Hepatocyte (in vitro differentiated cells): ENCODE results near the gene RYR3. TPM values are rescaled to one million over a fixed set of nuclear protein-coding genes. Genes with fewer than 3 reads are reported as not detected.
A peak's percentile ranks its signal among the peaks of the same experiment; 100 is the strongest.

ENCODE experiments used
- DNase-seq: peaks from one replicate; pipeline ENCODE4 v3.0.0-alpha.2; 2016; ENCODE audit warnings: low spot score
- H2AFZ ChIP-seq: fragments of 200-600 bp; sonication (generic); 2 replicates; pipeline ENCODE4 v1.6.0; 2016; ENCODE audit warnings: antibody characterized with exemption, mild to moderate bottlenecking
- H3K27ac ChIP-seq: fragments of 200-600 bp; sonication (generic); 2 replicates; pipeline ENCODE4 v1.5.1; 2016; ENCODE audit warnings: mild to moderate bottlenecking
- H3K27me3 ChIP-seq: fragments of 200-600 bp; sonication (generic); 2 replicates; pipeline ENCODE4 v1.6.1; 2016
- H3K36me3 ChIP-seq: fragments of 200-600 bp; sonication (generic); replicated peaks from 2 replicates; pipeline ENCODE4 v1.5.1; 2016; ENCODE audit warnings: low read depth; ENCODE audit not compliant: insufficient read depth
- H3K4me1 ChIP-seq: fragments of 200-600 bp; sonication (generic); 2 replicates; pipeline ENCODE4 v1.5.1; 2016; ENCODE audit warnings: mild to moderate bottlenecking, moderate library complexity; ENCODE audit not compliant: insufficient read depth
- H3K4me2 ChIP-seq: fragments of 200-600 bp; sonication (generic); 2 replicates; pipeline ENCODE4 v1.6.0; 2016
- H3K4me3 ChIP-seq: fragments of 200-600 bp; sonication (generic); 2 replicates; pipeline ENCODE4 v1.5.1; 2016; ENCODE audit warnings: mild to moderate bottlenecking
- H3K79me2 ChIP-seq: fragments of 200-600 bp; sonication (generic); 2 replicates; pipeline ENCODE4 v1.6.0; 2017; ENCODE audit warnings: mild to moderate bottlenecking
- H3K9me2 ChIP-seq: fragments of 200-600 bp; sonication (generic); replicated peaks from 2 replicates; pipeline ENCODE4 v1.6.0; 2017; ENCODE audit warnings: mild to moderate bottlenecking; ENCODE audit not compliant: insufficient read depth
- H3K9me3 ChIP-seq: fragments of 200-600 bp; sonication (generic); 2 replicates; pipeline ENCODE4 v1.5.1; 2016; ENCODE audit warnings: low read depth, mild to moderate bottlenecking
- H4K20me1 ChIP-seq: fragments of 200-600 bp; sonication (generic); 2 replicates; pipeline ENCODE4 v1.6.0; 2016; ENCODE audit warnings: mild to moderate bottlenecking; ENCODE audit not compliant: insufficient read depth, poor library complexity, severe bottlenecking
- CTCF ChIP-seq: fragments of 200-600 bp; sonication (generic); IDR thresholded peaks from 2 replicates; pipeline ENCODE4 v1.5.1; 2016; ENCODE audit warnings: antibody characterized with exemption, mild to moderate bottlenecking; ENCODE audit not compliant: poor library complexity
- EZH2 ChIP-seq: fragments of 200-600 bp; sonication (generic); IDR thresholded peaks from 2 replicates; pipeline ENCODE4 v1.6.1; 2016; ENCODE audit warnings: antibody characterized with exemption, mild to moderate bottlenecking, borderline replicate concordance
- EZH2phosphoT487 ChIP-seq: fragments of 200-600 bp; sonication (generic); IDR thresholded peaks from one replicate; pipeline ENCODE4 v1.6.1; 2018; ENCODE audit warnings: antibody characterized with exemption, mild to moderate bottlenecking, low read depth, moderate library complexity; ENCODE audit not compliant: unreplicated experiment, severe bottlenecking
- WGBS: methylation state at CpG from one replicate; pipeline ENCODE4 v1.1.6; 2016; ENCODE audit warnings: low lambda C conversion rate; ENCODE audit errors: missing lambda C conversion rate; 5-methylcytosine and 5-hydroxymethylcytosine counted together
- polyA plus RNA-seq: library from polyadenylated mRNA; unstranded; fragments of >200 nt; fragmentation: Nextera tagmentation; extraction: Ambion mirVana; gene quantifications from 2 replicates; pipeline ENCODE4 v1.2.1, GENCODE V29; 2016
- total RNA-seq: library from RNA; depleted of rRNA; stranded (reverse); fragments of >200 nt; gene quantifications from 2 replicates; pipeline ENCODE4 v1.2.3, GENCODE V29; 2014

Gene RYR3
- total and polyA plus RNA-seq, 2 experiments from 2014 or later, result 0.36 to 0.37 TPM

GRCh38 chr15:33600212-33600611 lies 289.4 kb downstream of the RYR3 start:
- no peaks in the 10 kb centered on the region for H3K4me1 ChIP-seq
- no peak overlapping the region for H3K4me3 ChIP-seq
- H3K9me3 ChIP-seq, result no peaks in the 10 kb centered on the region
- TF ChIP-seq EZH2 (no peak), EZH2phosphoT487 (no peak), CTCF (no peak)
- no peaks in the 10 kb centered on the region for H4K20me1 ChIP-seq
- 60% methylated on average over 7 of the region's 7 CpGs for WGBS
- no peaks in the 10 kb centered on the region for H3K79me2 ChIP-seq
- H3K27me3 ChIP-seq, result no peaks in the 10 kb centered on the region
- DNase-seq, result no peak
- H2AFZ ChIP-seq, result no peak overlapping the region
- no peaks in the 10 kb centered on the region for H3K36me3 ChIP-seq
- H3K27ac ChIP-seq, result no peak overlapping the region
- no peaks in the 10 kb centered on the region for H3K9me2 ChIP-seq
- H3K4me2 ChIP-seq, result no peak overlapping the region

- Histone ChIP-seq H3K4me2 (no peak overlapping the region), H3K27ac (no peak overlapping the region), H4K20me1 (no peaks in the 10 kb centered on the region), H3K9me3 (no peaks in the 10 kb centered on the region), H3K79me2 (no peaks in the 10 kb centered on the region), H3K4me1 (no peaks in the 10 kb centered on the region), H3K27me3 (no peaks in the 10 kb centered on the region), H3K9me2 (no peaks in the 10 kb centered on the region), H3K4me3 (no peak overlapping the region), H2AFZ (no peak overlapping the region), H3K36me3 (no peaks in the 10 kb centered on the region)
- TF ChIP-seq EZH2phosphoT487 (no peak), EZH2 (no peak), CTCF (no peak)
- 92% methylated on average over 4 of the region's 4 CpGs for WGBS
- no peak for DNase-seq
Observed at GRCh38 chr15:33601461-33601860, 290.7 kb downstream of the RYR3 start.

GRCh38 chr15:33608714-33609113 lies 297.9 kb downstream of the RYR3 start:
- 63% methylated on average over 7 of the region's 7 CpGs for WGBS
- no peak overlapping the region for H3K27ac ChIP-seq
- H3K9me3 ChIP-seq, result no peaks in the 10 kb centered on the region
- H3K4me3 ChIP-seq, result no peak overlapping the region
- DNase-seq, result peak; percentile 13
- H3K36me3 ChIP-seq, result no peaks in the 10 kb centered on the region
- no peak overlapping the region for H3K4me2 ChIP-seq
- H4K20me1 ChIP-seq, result no peaks in the 10 kb centered on the region
- H2AFZ ChIP-seq, result no peak overlapping the region
- H3K4me1 ChIP-seq, result no peaks in the 10 kb centered on the region
- H3K9me2 ChIP-seq, result no peaks in the 10 kb centered on the region
- H3K27me3 ChIP-seq, result no peaks in the 10 kb centered on the region
- TF ChIP-seq CTCF (peak; percentile 35), EZH2 (no peak)
- H3K79me2 ChIP-seq, result no peaks in the 10 kb centered on the region

- Histone ChIP-seq H4K20me1 (no peaks in the 10 kb centered on the region), H2AFZ (no peak overlapping the region), H3K4me2 (no peak overlapping the region), H3K79me2 (no peaks in the 10 kb centered on the region), H3K9me2 (no peaks in the 10 kb centered on the region), H3K9me3 (no peaks in the 10 kb centered on the region), H3K27me3 (no peaks in the 10 kb centered on the region), H3K4me1 (no peaks in the 10 kb centered on the region), H3K4me3 (no peak overlapping the region), H3K27ac (no peak overlapping the region), H3K36me3 (no peaks in the 10 kb centered on the region)
- WGBS, result 87% methylated on average over 10 of the region's 10 CpGs
- no peak for DNase-seq
- TF ChIP-seq CTCF, result no peak
- no peak for TF ChIP-seq EZH2phosphoT487
- TF ChIP-seq EZH2, result no peak
Observed at GRCh38 chr15:33612721-33613304, 302.0 kb downstream of the RYR3 start.
